HEK293 (cell line): Measurements from ENCODE around the gene PRR13.
A peak's percentile ranks its signal among the peaks of the same experiment; 100 is the strongest.

Source experiments
- CTCF ChIA-PET: fragments of 350-600 bp; formaldehyde crosslinking; extraction: SDS; loops from one replicate; lab custom pipeline; 2021; ENCODE audit warnings: antibody characterized with exemption; lab: Yijun Ruan, JAX
- POLR2A ChIA-PET: fragments of 300-600 bp; formaldehyde crosslinking; extraction: SDS; loops from one replicate; lab custom pipeline; 2020; ENCODE audit warnings: antibody characterized with exemption, inconsistent platforms; lab: Yijun Ruan, JAX
- H3K27ac ChIP-seq: fragments of 200-500 bp; sonication (Bioruptor generic); 2 replicates; pipeline ENCODE4 v1.5.1; 2014; ENCODE audit warnings: low read depth, low read length, control low read depth, inconsistent platforms; ENCODE audit errors: extremely low read depth
- H3K36me3 ChIP-seq, 2 experiments: fragments of 200-500 bp in 1 of 2; sonication (Bioruptor generic) in 1 of 2; 1 replicate in 1 of 2; 2 replicates in 1 of 2; pipeline ENCODE4 v1.5.1; 2014 to 2017; ENCODE audit warnings: inconsistent platforms in 2 of 2, low read length in 2 of 2; ENCODE audit not compliant: control insufficient read depth in 2 of 2, insufficient read depth in 1 of 2
- H3K4me1 ChIP-seq: fragments of 200-500 bp; sonication (Bioruptor generic); 2 replicates; pipeline ENCODE4 v1.5.1; 2014; ENCODE audit warnings: mild to moderate bottlenecking, low read length, inconsistent platforms; ENCODE audit not compliant: control insufficient read depth, insufficient read depth
- H3K4me3 ChIP-seq: 2 replicates; pipeline ENCODE4 v1.5.1; 2011; ENCODE audit warnings: low read depth, mild to moderate bottlenecking, control low read depth, low read length, moderate library complexity
- H3K9me3 ChIP-seq: fragments of 200-500 bp; sonication (Bioruptor generic); 2 replicates; pipeline ENCODE4 v1.5.1; 2014; ENCODE audit warnings: low read depth, low read length, inconsistent platforms; ENCODE audit not compliant: control insufficient read depth, insufficient read depth
- HOXC10 ChIP-seq: sonication (generic); formaldehyde crosslinking; IDR thresholded peaks from 2 replicates; pipeline ENCODE4 v1.8.1; 2023; ENCODE audit warnings: mild to moderate bottlenecking, missing genetic modification reagents
- INSM2 ChIP-seq: fragments of 450-650 bp; formaldehyde crosslinking; IDR thresholded peaks from 2 replicates; pipeline ENCODE4 v1.5.1; 2016; ENCODE audit warnings: missing biosample characterization, missing genetic modification characterization
- KLF17 ChIP-seq: fragments of 450-650 bp; formaldehyde crosslinking; IDR thresholded peaks from 2 replicates; pipeline ENCODE4 v1.5.1; 2016; ENCODE audit warnings: missing biosample characterization, missing genetic modification characterization
- KLF8 ChIP-seq: fragments of 450-650 bp; formaldehyde crosslinking; IDR thresholded peaks from 2 replicates; pipeline ENCODE4 v1.5.1; 2016; ENCODE audit warnings: missing biosample characterization, missing genetic modification characterization
- MZF1 ChIP-seq: fragments of 450-650 bp; formaldehyde crosslinking; IDR thresholded peaks from 2 replicates; pipeline ENCODE4 v1.5.1; 2017; ENCODE audit warnings: missing biosample characterization, missing genetic modification characterization, borderline replicate concordance
- SCRT1 ChIP-seq: fragments of 450-650 bp; formaldehyde crosslinking; IDR thresholded peaks from 2 replicates; pipeline ENCODE4 v1.5.1; 2016; ENCODE audit warnings: missing biosample characterization, missing genetic modification characterization, borderline replicate concordance
- SCRT2 ChIP-seq: fragments of 450-650 bp; formaldehyde crosslinking; IDR thresholded peaks from 2 replicates; pipeline ENCODE4 v1.5.1; 2016; ENCODE audit warnings: missing biosample characterization, missing genetic modification characterization
- SP7 ChIP-seq: fragments of 450-650 bp; formaldehyde crosslinking; IDR thresholded peaks from 2 replicates; pipeline ENCODE4 v1.5.1; 2016; ENCODE audit warnings: missing biosample characterization, missing genetic modification characterization
- ZBTB17 ChIP-seq: fragments of 450-650 bp; formaldehyde crosslinking; IDR thresholded peaks from 2 replicates; pipeline ENCODE4 v1.5.1; 2016; ENCODE audit warnings: missing biosample characterization, missing genetic modification characterization
- ZEB2 ChIP-seq: fragments of 450-650 bp; formaldehyde crosslinking; IDR thresholded peaks from 2 replicates; pipeline ENCODE4 v1.5.1; 2016; ENCODE audit warnings: missing biosample characterization, missing genetic modification characterization
- ZFP37 ChIP-seq: fragments of 450-650 bp; formaldehyde crosslinking; IDR thresholded peaks from 2 replicates; pipeline ENCODE4 v1.5.1; 2016; ENCODE audit warnings: missing biosample characterization, missing genetic modification characterization
- ZNF157 ChIP-seq: fragments of 450-650 bp; formaldehyde crosslinking; IDR thresholded peaks from 2 replicates; pipeline ENCODE4 v1.5.1; 2016; ENCODE audit warnings: missing biosample characterization, missing genetic modification characterization
- ZNF366 ChIP-seq: fragments of 450-650 bp; formaldehyde crosslinking; conservative IDR thresholded peaks from 2 replicates; pipeline ENCODE4 v1.5.1; 2016; ENCODE audit warnings: missing biosample characterization, missing genetic modification characterization
- ZNF398 ChIP-seq: fragments of 450-650 bp; formaldehyde crosslinking; IDR thresholded peaks from 2 replicates; pipeline ENCODE4 v1.5.1; 2017; ENCODE audit warnings: missing biosample characterization, missing genetic modification characterization
- ZNF416 ChIP-seq: fragments of 450-650 bp; formaldehyde crosslinking; IDR thresholded peaks from 2 replicates; pipeline ENCODE4 v1.5.1; 2016; ENCODE audit warnings: missing biosample characterization, missing genetic modification characterization
- ZNF510 ChIP-seq: fragments of 450-650 bp; formaldehyde crosslinking; IDR thresholded peaks from 2 replicates; pipeline ENCODE4 v1.5.1; 2018; ENCODE audit warnings: mild to moderate bottlenecking, missing genetic modification characterization, missing biosample characterization; ENCODE audit not compliant: insufficient replicate concordance
- ZNF580 ChIP-seq: fragments of 450-650 bp; formaldehyde crosslinking; IDR thresholded peaks from 2 replicates; pipeline ENCODE4 v1.5.1; 2016; ENCODE audit warnings: missing biosample characterization, missing genetic modification characterization
- ZNF704 ChIP-seq: fragments of 450-650 bp; formaldehyde crosslinking; IDR thresholded peaks from 2 replicates; pipeline ENCODE4 v1.5.1; 2016; ENCODE audit warnings: missing biosample characterization, missing genetic modification characterization
- ZSCAN4 ChIP-seq: fragments of 450-650 bp; formaldehyde crosslinking; IDR thresholded peaks from 2 replicates; pipeline ENCODE4 v1.5.1; 2017; ENCODE audit warnings: missing biosample characterization, missing genetic modification characterization

The PRR13 gene

GRCh38 chr12:53427905-53428594, 13.5 kb upstream of the PRR13 start:
- no peak overlapping the region; the same call in 1 of the 2 replicates for H3K27ac ChIP-seq
- POLR2A ChIA-PET, result interaction anchor here (0.6 to 1.3 kb wide), 4 partner anchors 9 to 107 kb away, joined by 3 to 5 read pairs (median 4); partner anchors contain the start of gene PRR13
- peak; percentile 69; the same call in 1 of the 2 replicates for TF ChIP-seq ZNF398 (tag by site-specific recombination)
- TF ChIP-seq INSM2 (tag by site-specific recombination), result 0 out of 2 replicates have a peak, but pooled peaks have one; percentile 8
- TF ChIP-seq ZNF704, result no peak
- TF ChIP-seq ZNF157 (tag by site-specific recombination), result no peak
- TF ChIP-seq ZNF366 (tag by site-specific recombination), result peak; percentile 62
- TF ChIP-seq ZNF510 (tag by site-specific recombination), result no peak
- TF ChIP-seq SP7 (tag by site-specific recombination), result peak; percentile 52; the same call in 1 of the 2 replicates
- no peak for TF ChIP-seq HOXC10 (CRISPR knock-in tag)
- TF ChIP-seq SCRT2, result peak; percentile 99
- 0 out of 2 replicates have a peak, but pooled peaks have one; percentile 43 for TF ChIP-seq ZFP37
- no peak for TF ChIP-seq ZNF580
- TF ChIP-seq ZNF416 (tag by site-specific recombination), result no peak
- TF ChIP-seq KLF8, result peak; percentile 29; the same call in 1 of the 2 replicates
- peak; percentile 92 for TF ChIP-seq ZBTB17
- 0 out of 2 replicates have a peak, but pooled peaks have one; percentile 26 for TF ChIP-seq KLF17 (tag by site-specific recombination)
- no peak for TF ChIP-seq ZSCAN4 (tag by site-specific recombination)
- peak; percentile 95 for TF ChIP-seq SCRT1 (tag by site-specific recombination)
- no peak for TF ChIP-seq ZEB2 (tag by site-specific recombination)
- TF ChIP-seq MZF1 (tag by site-specific recombination), result no peak
- TF ChIP-seq, all 188 proteins: peak for 10
- CTCF ChIA-PET, result interaction anchor here (0.5 to 2.0 kb wide), 7 partner anchors 23 to 107 kb away, joined by 3 to 15 read pairs (median 4); partner anchors contain the start of gene AAAS
- Histone ChIP-seq H3K4me1 (peaks cover 12% of the 10 kb centered on the region), H3K9me3 (no peaks in the 10 kb centered on the region), H3K36me3 (no peaks in the 10 kb centered on the region), H3K4me3 (no peak overlapping the region)
